Progenitor cell of endocrine pancreas (in vitro differentiated cells): ENCODE data around the gene ACYP2. TPM values are rescaled to one million over a fixed set of nuclear protein-coding genes. Genes with fewer than 3 reads are reported as not detected.
"Not testable (repeated sequence)": the region's sequence is repeated elsewhere in the genome, so short reads cannot be mapped to it uniquely, and the experiment has no call there.

Source experiments
- DNase-seq: peaks from one replicate; pipeline ENCODE4 v3.0.0; 2021; ENCODE audit warnings: low spot score; ENCODE audit not compliant: unreplicated experiment
- H3K27ac Mint-ChIP-seq: 2 replicates; pipeline ENCODE4 v1.8.0; 2021; ENCODE audit warnings: mild to moderate bottlenecking, moderate library complexity, mixed read lengths
- H3K27me3 Mint-ChIP-seq: 2 replicates; pipeline ENCODE4 v1.8.0; 2021; ENCODE audit warnings: mixed read lengths
- H3K36me3 Mint-ChIP-seq: 2 replicates; pipeline ENCODE4 v1.8.0; 2022; ENCODE audit warnings: mixed read lengths; ENCODE audit not compliant: insufficient read depth
- H3K4me1 Mint-ChIP-seq: 2 replicates; pipeline ENCODE4 v1.8.0; 2021; ENCODE audit warnings: low read depth, mixed read lengths
- H3K4me3 Mint-ChIP-seq: 2 replicates; pipeline ENCODE4 v1.8.0; 2021; ENCODE audit warnings: low read depth, mild to moderate bottlenecking, moderate library complexity, mixed read lengths
- H3K9me3 Mint-ChIP-seq: 2 replicates; pipeline ENCODE4 v1.8.0; 2021; ENCODE audit warnings: low read depth, mixed read lengths
- CTCF ChIP-seq: fragments of 200-600 bp; sonication (generic); IDR thresholded peaks from one replicate; pipeline ENCODE4 v1.5.0; 2021; ENCODE audit warnings: antibody characterized with exemption, mild to moderate bottlenecking; ENCODE audit not compliant: unreplicated experiment
- total RNA-seq: library from RNA; stranded (reverse); gene quantifications from 2 replicates; pipeline ENCODE4 v1.2.1, GENCODE V29; 2021

ACYP2 gene
- total RNA-seq, 1 donor from 2014 or later, result 8.6 TPM

GRCh38 chr2:54260241-54260595 is 144.8 kb downstream of the ACYP2 start:
- H3K4me3 Mint-ChIP-seq, result no peak overlapping the region
- no peak for TF ChIP-seq CTCF
- peaks cover 7% of the 10 kb centered on the region for H3K4me1 Mint-ChIP-seq
- peaks cover 3% of the 10 kb centered on the region for H3K36me3 Mint-ChIP-seq
- no peak overlapping the region for H3K27ac Mint-ChIP-seq
- no peak for DNase-seq
- no peaks in the 10 kb centered on the region for H3K27me3 Mint-ChIP-seq
- peaks cover 17% of the 10 kb centered on the region for H3K9me3 Mint-ChIP-seq

- no peak for TF ChIP-seq CTCF
- Mint-ChIP-seq H3K27ac (no peak overlapping the region), H3K9me3 (peaks cover 21% of the 10 kb centered on the region), H3K4me3 (no peak overlapping the region), H3K36me3 (peaks cover 3% of the 10 kb centered on the region), H3K27me3 (no peaks in the 10 kb centered on the region), H3K4me1 (peaks cover 7% of the 10 kb centered on the region)
- no peak for DNase-seq
Observed at GRCh38 chr2:54261537-54261936, 146.1 kb downstream of the ACYP2 start.

- H3K4me1 Mint-ChIP-seq, result peaks cover 7% of the 10 kb centered on the region
- no peak for TF ChIP-seq CTCF
- peaks cover 25% of the 10 kb centered on the region for H3K9me3 Mint-ChIP-seq
- H3K36me3 Mint-ChIP-seq, result peaks cover 3% of the 10 kb centered on the region
- no peak overlapping the region for H3K4me3 Mint-ChIP-seq
- no peak for DNase-seq
- H3K27me3 Mint-ChIP-seq, result no peaks in the 10 kb centered on the region
- no peak overlapping the region for H3K27ac Mint-ChIP-seq
Observed at GRCh38 chr2:54262015-54262765, 146.8 kb downstream of the ACYP2 start.

GRCh38 chr2:54265081-54265480 is 149.7 kb downstream of the ACYP2 start:
- H3K4me1 Mint-ChIP-seq, DNase-seq, H3K27me3 Mint-ChIP-seq, H3K27ac Mint-ChIP-seq, H3K36me3 Mint-ChIP-seq, H3K4me3 Mint-ChIP-seq: not testable (repeated sequence)
- peaks cover 25% of the 10 kb centered on the region for H3K9me3 Mint-ChIP-seq

- H3K36me3 Mint-ChIP-seq, result peaks cover 3% of the 10 kb centered on the region
Observed at GRCh38 chr2:54267577-54267976, 152.2 kb downstream of the ACYP2 start.

More at GRCh38 chr2:54267577-54267976, 152.2 kb downstream of the ACYP2 start:
- no peak overlapping the region for H3K4me3 Mint-ChIP-seq
- no peak for TF ChIP-seq CTCF
- peaks cover 25% of the 10 kb centered on the region for H3K9me3 Mint-ChIP-seq
- H3K27ac Mint-ChIP-seq, result no peak overlapping the region
- no peak for DNase-seq
- no peaks in the 10 kb centered on the region for H3K4me1 Mint-ChIP-seq
- H3K27me3 Mint-ChIP-seq, result no peaks in the 10 kb centered on the region
